HG02840 (cell line): Measurements from ENCODE around the gene TBC1D22A.
"Not testable (repeated sequence)": the region's sequence is repeated elsewhere in the genome, so short reads cannot be mapped to it uniquely, and the experiment has no call there.

Experiments used
- ATAC-seq: cut with Tn5 transposase; IDR thresholded peaks from one replicate; pipeline ENCODE4 v1.9.1; 2021; ENCODE audit warnings: mild to moderate bottlenecking, moderate library complexity, moderate number of reproducible peaks; ENCODE audit not compliant: unreplicated experiment, low FRiP score

Gene TBC1D22A

DNA sequence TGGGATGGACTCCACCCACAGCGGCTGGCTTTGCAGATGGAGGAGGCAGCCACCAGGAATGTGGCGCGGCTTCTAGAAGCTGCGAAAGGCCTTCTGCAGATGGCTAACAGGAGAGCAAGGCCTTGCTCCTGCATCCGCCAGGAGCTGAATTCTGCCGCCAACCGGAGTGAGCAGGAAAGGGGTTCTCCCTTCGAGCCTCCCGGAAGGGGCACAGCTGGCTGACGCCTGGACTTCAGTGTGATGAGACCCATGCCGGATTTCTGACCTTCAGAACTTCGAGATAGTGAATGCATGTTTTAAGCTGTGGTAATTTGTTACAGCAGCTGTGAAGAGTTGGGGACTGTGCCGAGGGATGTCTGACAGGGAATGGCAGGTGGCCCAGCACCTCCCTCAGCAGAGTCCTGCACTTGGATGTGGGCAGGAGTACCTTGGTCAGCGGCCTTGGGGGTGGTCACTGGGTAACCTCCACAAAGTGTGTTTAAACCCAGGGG is 7.7 kb downstream of the TBC1D22A start:
- ATAC-seq = no peak

DNA sequence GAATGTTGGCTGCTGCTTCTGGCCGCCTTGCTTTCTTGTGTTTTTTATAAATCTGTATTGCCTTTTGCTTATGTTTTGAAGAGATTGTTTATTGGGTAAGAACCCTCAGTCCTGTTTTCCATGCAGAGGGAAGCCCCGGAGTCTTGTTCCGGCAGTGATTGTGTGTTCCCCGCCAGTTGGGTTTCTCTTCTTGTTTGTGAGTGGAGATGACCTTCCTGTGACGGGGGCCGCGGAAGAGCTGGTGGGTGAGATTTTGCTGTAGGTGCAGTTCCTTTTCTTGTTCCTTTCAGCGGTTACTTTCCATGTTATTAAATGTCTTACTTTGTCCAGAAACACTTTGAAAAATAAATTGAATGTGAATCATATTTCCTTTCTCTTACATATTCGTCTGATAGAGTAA is 8.3 kb downstream of the TBC1D22A start:
- no peak for ATAC-seq

- no peak for ATAC-seq
These were observed 10.6 kb downstream of the TBC1D22A start for GRCh38 chr22:46773076-46773475.

DNA sequence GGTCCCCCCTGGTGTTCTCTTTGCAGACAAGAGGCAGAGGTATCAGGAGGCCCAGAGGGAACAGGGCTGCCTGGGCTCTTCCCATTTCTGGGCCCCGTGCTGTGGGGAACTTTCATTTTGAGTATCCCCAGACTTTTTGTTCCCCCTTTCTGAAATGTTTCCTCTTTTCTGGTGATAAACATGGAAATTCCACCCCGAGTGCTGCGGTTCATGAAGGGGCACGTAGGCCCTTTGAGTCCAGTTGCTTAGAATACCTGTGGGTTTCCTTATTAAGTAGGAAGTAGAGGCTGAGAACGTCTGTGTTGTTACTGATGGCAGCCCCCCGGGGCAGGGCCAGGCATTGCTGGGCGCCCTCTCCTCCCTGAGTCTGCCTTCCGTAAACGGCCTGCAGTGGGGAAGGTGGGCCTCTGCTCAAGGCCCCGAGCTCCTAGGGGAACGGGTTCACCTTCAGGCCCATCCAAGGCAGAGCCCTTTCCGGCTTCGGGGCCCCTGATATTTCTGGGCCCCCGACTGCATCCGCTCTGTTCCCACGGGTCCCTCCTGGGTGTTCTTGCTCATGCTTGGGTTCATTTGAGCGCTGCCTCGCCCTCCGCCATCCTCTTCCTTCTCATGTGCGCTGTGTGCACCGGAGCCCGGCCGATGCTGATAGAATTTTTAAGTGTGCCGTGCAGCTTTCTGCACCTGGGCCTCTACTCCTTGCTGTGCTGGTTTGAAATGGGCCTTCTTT is 12.0 kb downstream of the TBC1D22A start:
- ATAC-seq = peak; percentile 33

DNA sequence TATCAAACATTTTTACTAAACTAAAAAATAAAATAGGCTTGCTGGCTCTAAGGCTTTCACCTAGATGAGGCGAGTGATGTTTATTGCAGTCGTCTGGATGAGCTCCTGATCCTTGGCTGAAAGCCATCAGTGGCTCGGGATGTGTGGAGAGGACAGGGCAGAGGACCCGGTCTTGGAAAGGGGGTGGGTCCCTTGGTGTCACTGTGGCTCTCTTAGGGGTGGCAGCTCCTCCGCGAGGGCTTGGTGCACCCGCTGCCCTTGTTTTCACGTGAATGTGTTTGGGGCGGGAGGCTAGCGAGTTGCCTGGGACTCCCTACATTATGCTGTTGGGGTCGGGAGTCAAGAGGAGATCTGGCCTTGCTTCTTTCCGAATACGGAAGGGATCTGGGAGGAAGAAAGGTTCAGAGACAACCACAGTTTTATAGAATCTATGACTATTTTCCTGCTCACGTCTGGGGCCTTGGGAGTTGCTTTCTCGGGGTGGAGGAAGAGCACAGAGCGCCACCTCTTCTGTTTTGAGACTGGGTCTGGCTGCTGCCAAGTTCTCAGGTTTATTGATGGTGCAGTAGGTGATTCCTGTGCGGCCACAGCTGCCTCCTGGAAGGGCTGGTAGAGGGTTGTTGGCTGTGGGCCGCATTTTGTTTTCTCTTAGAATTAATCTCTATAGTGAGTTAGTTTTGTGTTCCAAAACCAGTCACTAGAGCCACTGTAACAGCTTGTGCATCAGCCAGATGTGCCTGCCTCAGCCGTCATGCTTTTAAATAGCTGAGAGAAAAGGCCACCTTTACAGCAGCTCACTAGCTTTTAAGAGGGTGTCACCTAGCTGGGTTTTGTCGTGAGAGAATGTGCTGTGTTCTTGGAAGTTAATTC is 12.8 kb downstream of the TBC1D22A start:
- ATAC-seq = no peak

DNA sequence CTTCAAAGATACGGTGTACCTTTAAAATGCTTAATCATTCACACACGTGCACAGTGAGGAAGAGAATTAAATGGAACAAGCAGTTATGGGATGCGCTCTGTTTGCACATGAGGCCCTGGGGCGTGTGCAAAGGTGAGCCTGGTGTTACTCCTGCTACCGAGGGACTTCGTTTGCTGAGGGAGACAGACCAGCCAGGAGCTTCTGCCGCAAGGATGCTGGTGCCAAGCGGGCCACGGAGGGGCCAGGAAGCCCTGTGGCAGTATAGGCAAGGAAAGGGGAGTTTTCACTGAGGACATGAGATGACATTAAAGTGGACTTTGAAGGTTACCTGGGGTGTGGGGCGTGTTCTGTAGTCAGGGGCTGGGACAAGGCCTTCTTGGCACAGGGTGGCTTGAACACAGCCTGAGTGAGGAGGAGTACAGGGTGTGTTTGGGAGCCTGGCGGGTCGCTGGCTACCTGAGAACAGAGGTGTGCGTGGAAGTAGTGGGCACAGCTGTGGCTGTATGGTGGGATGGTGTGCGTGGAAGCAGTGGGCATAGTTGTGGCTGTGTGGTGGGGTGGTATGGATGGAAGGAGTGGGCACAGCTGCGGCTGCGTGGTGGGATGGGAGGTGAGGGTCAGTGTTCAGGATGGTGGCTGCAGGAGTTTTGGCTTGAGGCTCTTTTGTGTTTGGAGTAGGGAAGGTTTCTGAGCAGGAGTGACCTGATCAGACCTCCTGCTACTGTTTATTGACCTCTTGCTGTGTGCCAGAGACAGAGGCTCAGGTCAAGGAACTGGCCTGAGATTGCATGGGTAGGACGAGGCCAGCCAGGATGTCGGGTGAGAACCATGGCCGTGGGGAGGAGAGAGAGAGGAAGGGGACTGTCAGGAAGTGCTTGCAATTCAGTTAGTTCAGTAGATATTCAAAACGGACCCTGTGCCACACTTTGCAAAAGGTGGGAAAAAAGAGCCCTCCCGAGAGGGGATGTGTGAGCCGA is 13.7 kb downstream of the TBC1D22A start:
- no peak for ATAC-seq

DNA sequence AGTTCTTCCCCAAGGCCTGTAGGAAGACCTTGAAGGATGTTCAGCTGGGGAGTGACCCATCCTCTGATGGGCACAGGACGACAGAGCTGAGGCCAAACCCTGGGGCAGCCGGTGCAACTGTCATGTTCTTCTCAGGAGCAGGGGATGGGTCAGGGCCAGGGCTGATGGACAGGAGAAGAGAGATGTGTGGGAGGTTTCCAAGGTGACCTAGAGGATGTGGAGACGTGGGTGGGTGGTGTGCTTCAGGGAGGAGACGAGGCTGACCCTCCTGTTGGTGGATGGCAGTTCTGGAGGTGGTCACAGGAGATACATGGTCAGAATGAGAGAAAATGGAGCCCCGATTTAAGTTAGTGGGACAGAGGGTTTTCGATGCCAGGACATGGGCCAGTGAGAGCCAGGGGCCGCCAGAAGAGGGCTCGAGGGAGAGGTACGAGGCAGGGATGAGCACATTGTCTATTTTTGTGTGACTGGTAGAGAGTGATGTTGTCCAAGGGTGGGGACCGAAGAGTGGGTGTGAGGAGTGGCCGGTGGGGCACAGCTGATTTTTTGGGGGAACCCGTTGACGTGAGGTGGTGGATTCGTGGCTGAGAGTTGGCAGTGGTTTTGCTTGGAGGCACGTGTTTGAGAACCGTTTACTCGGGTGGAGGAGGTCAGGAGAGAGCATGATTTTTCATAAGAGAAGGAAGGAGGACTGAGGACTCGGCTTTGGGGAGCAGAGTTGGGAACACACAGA is 14.6 kb downstream of the TBC1D22A start:
- ATAC-seq = no peak

GRCh38 chr22:46777609-46777970 is 15.1 kb downstream of the TBC1D22A start:
- no peak for ATAC-seq

GRCh38 chr22:46779023-46779422 is 16.6 kb downstream of the TBC1D22A start:
- ATAC-seq = no peak

GRCh38 chr22:46779651-46780050 is 17.2 kb downstream of the TBC1D22A start:
- no peak for ATAC-seq

DNA sequence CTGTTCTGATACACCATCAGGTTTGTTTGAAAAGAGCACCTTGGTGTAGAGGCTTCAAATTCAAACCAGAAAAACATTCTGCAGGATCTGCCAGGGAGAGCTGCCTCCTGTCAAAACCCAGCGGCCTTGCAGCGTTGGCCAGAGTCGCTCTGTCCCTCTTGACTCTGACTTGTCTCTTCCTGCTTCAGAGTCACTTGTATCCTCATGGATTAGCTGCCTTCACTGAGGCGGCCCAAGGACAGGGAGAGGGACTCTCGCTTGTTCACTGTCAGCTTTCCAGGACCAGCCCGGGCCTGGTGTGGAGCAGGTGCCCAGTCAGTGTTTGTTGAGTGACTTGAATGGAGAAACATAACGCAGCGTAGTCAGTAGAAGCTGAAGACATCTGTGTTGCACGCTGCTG is 18.0 kb downstream of the TBC1D22A start:
- no peak for ATAC-seq

DNA sequence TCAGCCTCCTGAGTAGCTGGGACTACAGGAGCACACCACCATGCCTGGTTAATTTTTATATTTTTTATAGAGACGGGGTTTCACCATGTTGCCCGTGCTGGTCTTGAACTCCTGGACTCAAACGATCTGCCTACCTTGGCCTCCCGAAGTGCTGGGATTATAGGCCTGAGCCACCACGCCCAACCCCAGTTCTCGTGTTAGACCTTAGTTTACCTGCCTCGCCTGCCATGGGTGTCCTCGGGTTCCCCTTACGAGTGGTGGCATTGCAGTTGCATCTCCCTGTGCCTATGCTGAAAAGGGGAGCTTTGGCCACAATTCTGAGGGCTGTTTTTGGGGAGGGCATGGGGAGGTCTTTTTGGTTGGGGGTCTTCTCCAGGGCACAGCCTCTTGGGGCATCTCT is 18.8 kb downstream of the TBC1D22A start:
- ATAC-seq = no peak

GRCh38 chr22:46782200-46782599 is 19.8 kb downstream of the TBC1D22A start:
- not testable (repeated sequence) for ATAC-seq

DNA sequence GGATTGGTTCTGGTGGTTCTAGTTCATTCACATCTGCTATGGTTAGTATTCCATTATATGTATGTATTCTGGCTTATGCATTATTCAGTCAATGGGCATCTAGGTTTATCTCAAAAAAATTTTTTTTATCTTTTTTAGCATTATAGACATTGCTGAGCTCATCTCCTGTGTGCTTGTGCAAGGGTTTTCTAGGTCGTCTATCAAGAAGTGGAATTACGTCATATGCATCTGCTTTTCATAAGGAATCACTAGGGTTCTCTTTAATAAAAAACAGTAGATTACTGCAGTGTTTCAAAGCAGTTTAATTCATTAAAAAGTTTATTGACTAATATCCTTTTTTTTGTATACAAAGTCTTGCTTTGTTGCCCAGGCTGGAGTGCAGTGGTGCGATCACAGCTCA is 21.3 kb downstream of the TBC1D22A start:
- no peak for ATAC-seq

GRCh38 chr22:46788441-46789172 is 26.2 kb downstream of the TBC1D22A start:
- no peak for ATAC-seq

GRCh38 chr22:46789992-46790391 is 27.5 kb downstream of the TBC1D22A start:
- ATAC-seq = no peak

DNA sequence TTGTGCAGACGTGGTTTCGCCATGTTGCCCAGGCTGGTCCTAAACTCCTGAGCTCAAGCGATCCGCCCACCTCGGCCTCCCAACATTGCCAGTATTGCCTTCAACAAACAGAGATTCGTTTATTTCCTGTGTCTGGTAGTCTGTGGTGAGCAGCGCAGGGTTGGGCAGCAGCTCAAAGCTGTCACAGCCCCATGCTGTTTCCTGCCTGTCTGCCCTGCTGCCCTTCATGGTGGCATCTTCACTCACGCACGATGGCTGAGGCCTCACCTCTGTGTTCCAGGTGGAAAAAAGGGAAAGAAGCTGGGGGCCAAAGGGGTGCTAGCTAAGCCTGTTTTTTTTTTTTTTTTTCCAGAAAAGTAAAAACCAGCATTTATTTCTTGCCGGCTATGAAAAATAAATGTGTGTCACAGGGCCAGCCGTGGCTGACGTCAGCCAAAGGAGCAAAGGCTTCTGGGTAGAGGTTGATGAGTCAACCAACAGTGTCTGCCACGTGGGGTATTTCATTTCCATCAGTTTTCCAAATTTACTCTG is 28.8 kb downstream of the TBC1D22A start:
- ATAC-seq = no peak

- no peak for ATAC-seq
These were observed 29.8 kb downstream of the TBC1D22A start for GRCh38 chr22:46792061-46792796.
